Measurements from ENCODE around the gene RSAD2.

DNA sequence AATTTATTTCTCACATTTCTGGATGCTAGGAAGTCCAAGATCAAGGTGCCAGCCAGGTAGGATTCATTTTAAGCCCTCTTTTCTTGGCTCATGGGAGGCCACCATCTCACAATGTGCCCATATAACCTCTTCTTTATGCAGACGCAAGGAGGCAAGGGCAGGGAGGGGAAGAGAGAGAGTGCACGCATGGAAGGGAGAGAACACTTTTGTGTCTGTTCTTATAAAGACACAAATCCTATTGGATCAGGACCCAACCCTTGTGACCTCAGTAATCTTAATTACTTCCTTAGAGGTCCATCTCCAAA lies 44.3 kb upstream of the RSAD2 start:
- TF ChIP-seq CTCF (IDR thresholded peaks at IDR 0.05) (no peak), EZH2 (IDR thresholded peaks at IDR 0.05; ENCODE audit: borderline replicate concordance, insufficient read depth, low read depth, low read length, poor library complexity, severe bottlenecking) (no peak)
